Astrocyte of the spinal cord (primary cell): ENCODE results near the gene ZNF335.

Experiments used
- DNase-seq: peaks from one replicate; pipeline ENCODE4 v3.0.0; 2011; ENCODE audit warnings: low read depth, low spot score
- H3K4me3 ChIP-seq: 2 replicates; pipeline ENCODE4 v1.5.1; 2011; ENCODE audit warnings: low read depth, mild to moderate bottlenecking, low read length, moderate library complexity
- in situ Hi-C: cut with HindIII; loops from 2 replicates; pipeline ENCODE4 v1.10.0; 2017; ENCODE audit warnings: low sequenced_read_pairs
- TF ChIP-seq, protein P1 (sequence below): IDR thresholded peaks from 2 replicates; pipeline ENCODE4 v1.5.1; 2012; ENCODE audit warnings: low read depth, mild to moderate bottlenecking, low read length, inconsistent platforms

The ZNF335 gene

DNA sequence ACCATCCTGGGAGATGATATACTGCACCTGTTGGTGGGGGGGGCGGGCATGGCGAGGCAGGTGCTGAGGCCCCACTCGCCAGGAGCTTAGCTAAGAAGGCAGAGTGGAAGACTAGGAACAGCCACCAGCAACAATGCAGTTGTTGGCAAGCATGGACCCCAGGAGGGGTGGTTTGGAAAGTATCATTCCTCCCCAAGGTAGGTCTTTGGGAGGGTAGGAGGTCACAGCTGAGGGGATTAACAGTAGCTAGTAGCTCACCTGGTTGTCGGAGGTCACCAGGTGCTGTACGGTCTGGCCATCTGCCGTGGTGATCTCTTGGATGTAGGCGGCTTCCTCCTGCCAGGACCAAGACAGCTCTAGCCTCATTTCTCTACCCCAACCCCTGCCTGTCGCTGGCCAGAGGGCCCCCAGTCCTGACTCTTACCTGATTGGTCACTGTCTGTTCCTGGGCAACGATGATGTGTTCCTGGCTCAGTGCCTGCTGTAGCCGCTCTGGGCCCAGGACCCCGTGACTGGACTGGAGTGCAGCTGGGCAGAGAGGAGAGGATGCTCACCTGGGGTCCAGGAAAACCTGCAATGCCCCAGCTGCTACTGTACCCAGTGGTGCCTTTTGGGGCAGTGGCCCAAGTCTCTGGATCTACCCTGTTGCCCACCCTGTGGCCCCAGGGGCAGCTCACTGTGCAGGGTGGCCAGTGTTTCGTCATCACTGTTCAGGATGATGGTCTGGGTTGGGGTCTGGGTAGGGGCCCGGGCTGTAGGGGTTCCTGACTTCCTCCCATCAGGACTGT is 22.3 kb downstream of the ZNF335 start:
- in situ Hi-C loops = no loop called here
- TF ChIP-seq, protein P1, sequence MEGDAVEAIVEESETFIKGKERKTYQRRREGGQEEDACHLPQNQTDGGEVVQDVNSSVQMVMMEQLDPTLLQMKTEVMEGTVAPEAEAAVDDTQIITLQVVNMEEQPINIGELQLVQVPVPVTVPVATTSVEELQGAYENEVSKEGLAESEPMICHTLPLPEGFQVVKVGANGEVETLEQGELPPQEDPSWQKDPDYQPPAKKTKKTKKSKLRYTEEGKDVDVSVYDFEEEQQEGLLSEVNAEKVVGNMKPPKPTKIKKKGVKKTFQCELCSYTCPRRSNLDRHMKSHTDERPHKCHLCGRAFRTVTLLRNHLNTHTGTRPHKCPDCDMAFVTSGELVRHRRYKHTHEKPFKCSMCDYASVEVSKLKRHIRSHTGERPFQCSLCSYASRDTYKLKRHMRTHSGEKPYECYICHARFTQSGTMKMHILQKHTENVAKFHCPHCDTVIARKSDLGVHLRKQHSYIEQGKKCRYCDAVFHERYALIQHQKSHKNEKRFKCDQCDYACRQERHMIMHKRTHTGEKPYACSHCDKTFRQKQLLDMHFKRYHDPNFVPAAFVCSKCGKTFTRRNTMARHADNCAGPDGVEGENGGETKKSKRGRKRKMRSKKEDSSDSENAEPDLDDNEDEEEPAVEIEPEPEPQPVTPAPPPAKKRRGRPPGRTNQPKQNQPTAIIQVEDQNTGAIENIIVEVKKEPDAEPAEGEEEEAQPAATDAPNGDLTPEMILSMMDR = no peak
- no peak overlapping the region for H3K4me3 ChIP-seq
- no peak for DNase-seq

DNA sequence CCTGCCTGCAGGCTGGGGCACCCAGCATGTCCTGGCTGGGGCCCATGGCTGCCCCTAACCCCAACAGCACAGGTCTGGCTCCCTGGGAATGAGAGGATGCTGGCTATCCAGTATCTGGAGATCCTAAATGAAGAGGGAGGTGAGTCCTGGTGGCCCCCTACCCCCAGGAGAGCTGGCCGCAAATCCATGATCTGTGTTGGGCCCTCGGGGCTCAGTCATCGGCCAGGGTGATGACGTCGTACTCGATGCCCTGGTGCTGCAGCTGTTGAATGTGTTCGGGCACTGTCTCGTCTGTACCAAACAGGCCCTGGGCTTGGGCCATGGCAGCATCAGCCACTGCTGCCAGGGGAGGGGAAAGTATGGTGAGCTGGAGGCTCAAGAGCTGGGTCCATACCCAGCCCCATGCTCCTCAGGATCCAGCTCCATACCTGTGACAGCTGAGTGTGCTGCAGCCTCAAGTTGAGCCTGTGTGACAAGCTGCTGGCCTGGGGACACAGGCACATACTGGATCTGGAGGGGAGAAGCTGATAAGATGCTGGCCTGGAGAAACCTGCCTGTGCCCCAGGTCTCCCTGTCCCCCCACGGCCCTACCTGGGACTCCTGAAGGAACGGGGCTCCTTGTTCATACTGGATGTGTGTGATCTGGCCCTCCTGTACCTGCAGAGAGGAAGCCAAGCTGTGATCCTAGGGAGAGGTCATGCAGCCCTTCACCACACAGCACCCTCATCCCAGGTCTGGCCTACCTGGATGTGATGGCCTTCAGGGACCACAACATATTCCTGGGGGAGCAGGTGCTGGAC is 23.1 kb downstream of the ZNF335 start:
- in situ Hi-C loops = no loop called here
- TF ChIP-seq, protein P1 = no peak
- no peak for DNase-seq
- no peak overlapping the region for H3K4me3 ChIP-seq

DNA sequence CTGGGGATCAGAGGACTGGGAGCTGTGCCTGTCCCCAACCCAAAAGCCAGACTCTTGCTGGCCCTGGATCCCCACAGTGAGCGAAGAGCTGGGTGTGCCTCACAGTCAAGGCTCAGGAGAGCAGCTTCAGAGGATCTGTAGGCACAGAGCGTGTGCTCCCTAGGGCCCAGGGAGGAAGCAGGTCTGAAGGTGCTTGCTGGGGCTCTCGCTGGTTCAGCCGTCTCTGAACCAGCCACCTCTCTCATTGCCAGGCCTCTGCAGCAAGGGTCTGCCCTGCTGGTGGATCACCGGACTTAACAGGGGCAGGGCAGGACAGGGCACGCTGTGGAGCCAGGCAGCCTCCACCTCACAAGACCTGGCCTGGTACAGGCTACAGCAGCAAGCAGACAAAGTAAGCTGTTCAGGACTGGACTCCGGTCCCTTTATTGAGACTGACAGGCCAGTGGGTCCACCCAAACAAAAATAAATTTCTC is 23.7 kb downstream of the ZNF335 start:
- in situ Hi-C loops = no loop called here
- TF ChIP-seq, protein P1 = no peak
- H3K4me3 ChIP-seq = no peak overlapping the region
- no peak for DNase-seq

DNA sequence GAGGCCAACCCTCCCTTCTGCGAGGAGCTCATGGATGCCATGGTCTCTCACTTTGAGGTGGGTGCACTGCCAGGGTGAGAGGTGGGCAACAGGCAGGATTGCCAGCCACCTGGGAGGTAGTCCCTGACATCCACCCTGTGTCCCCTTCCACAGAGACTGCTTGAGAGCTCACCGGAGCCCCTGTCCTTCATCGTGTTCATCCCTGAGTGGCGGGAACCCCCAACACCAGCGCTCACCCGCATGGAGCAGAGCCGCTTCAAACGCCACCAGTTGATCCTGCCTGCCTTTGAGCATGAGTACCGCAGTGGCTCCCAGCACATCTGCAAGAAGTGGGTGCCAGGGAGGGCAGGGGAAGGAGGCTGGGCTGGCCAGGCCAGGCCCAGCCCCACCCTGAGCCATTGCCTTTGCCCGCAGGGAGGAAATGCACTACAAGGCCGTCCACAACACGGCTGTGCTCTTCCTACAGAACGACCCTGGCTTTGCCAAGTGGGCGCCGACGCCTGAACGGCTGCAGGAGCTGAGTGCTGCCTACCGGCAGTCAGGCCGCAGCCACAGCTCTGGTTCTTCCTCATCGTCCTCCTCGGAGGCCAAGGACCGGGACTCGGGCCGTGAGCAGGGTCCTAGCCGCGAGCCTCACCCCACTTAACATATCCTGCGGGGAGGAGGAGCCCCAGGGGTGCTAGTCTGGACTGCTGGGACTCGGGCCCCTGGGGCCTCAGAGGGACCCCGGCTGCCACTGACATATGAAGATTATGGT is 24.7 kb downstream of the ZNF335 start:
- DNase-seq = no peak
- TF ChIP-seq, protein P1 = no peak
- H3K4me3 ChIP-seq = no peak overlapping the region
- in situ Hi-C loops = no loop called here

DNA sequence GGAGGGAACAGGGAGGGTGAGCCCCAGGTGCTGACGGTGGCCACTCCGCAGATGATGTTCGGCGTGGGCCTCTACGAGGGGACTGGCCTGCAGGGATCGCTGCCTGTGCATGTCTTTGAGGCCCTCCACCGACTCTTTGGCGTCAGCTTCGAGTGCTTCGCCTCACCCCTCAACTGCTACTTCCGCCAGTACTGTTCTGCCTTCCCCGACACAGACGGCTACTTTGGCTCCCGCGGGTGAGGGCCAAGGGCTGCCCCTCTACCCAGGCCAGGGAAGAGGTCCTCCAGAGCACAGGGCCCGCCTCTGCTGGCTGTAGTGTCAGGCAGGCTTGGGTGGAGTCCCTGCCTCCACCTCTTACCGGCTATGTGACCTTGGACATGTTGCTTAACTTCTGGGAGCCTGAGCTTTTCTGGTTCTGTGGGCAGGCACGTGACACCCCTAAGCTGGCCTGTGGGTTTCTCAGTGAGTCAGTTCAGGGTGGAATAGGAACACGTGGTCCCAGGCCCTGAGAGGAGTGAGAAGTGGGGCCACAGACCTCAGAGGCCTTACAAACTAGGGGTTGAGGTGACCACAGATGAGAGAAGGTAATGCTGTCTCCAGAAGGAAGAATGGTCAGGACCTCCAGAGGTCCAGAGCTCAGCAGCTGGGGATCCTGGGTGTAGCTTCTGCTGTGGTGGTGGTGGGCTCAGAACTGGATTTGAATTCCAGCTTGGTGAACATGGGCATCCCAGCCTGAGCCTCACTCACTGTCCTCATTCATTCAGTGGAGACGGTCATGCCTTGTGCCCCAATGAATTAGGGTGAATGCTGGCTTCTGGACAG is 25.6 kb downstream of the ZNF335 start:
- TF ChIP-seq, protein P1 = no peak
- no peak overlapping the region for H3K4me3 ChIP-seq
- in situ Hi-C loops = no loop called here
- DNase-seq = no peak
